Muscle layer of colon (tissue), 2 donors: ENCODE data around the gene CAMKK2.
"Not testable (repeated sequence)": the region's sequence is repeated elsewhere in the genome, so short reads cannot be mapped to it uniquely, and the experiment has no call there.

Source experiments
- H3K27ac ChIP-seq: one replicate; pipeline ENCODE4 v1.7.0; 2013; ENCODE audit warnings: low read depth, mild to moderate bottlenecking, low read length, moderate library complexity
- H3K27me3 ChIP-seq, 2 donors: one replicate each; pipeline ENCODE4 v1.7.0; 2013; ENCODE audit warnings: low read length in 2 of 2, mild to moderate bottlenecking in 2 of 2; ENCODE audit not compliant: insufficient read depth in 2 of 2, control insufficient read depth in 1 of 2
- H3K36me3 ChIP-seq: one replicate; pipeline ENCODE4 v1.7.0; 2013; ENCODE audit warnings: mild to moderate bottlenecking, low read length; ENCODE audit not compliant: insufficient read depth
- H3K4me1 ChIP-seq: one replicate; pipeline ENCODE4 v1.7.0; 2013; ENCODE audit warnings: mild to moderate bottlenecking, low read length; ENCODE audit not compliant: insufficient read depth
- H3K4me3 ChIP-seq, 2 donors: one replicate each; pipeline ENCODE4 v1.7.0; 2013; ENCODE audit warnings: low read length in 2 of 2, low read depth in 1 of 2, mild to moderate bottlenecking in 1 of 2, moderate library complexity in 1 of 2
- H3K9ac ChIP-seq: one replicate; pipeline ENCODE4 v1.7.0; 2013; ENCODE audit warnings: low read length
- H3K9me3 ChIP-seq: one replicate; pipeline ENCODE4 v1.7.0; 2013; ENCODE audit warnings: mild to moderate bottlenecking, low read length
- donor health status: abdominal sarcoma.
- donor health status: Adenocarcinoma of cecum.

CAMKK2 gene

DNA sequence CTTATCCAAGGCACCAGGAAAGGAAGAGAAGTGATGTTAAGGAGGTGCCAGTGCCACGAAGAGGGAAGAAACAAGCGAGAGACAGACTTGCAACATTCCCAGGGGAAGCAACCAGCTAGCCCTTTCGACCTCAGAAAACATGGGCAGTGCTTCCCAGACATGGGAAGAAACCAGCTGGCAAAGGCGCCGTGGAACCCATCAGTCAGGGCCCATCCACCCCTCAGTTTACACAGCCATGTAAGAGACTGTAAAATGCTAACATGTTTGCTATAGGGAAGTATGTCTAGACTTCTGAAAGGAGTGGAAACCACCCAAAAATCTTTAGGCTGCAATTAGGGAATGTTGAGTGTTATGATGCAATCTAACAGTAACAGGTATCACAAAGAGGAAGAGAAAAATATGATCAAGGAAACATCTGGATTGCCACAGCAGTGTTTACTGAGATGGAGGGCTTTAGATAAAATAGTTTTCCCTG is 29.4 kb upstream of the CAMKK2 start:
- Histone ChIP-seq H3K27me3 (no peaks in the 10 kb centered on the region), H3K36me3 (peaks cover 54% of the 10 kb centered on the region), H3K9me3 (no peaks in the 10 kb centered on the region), H3K27ac (no peak overlapping the region), H3K4me1 (no peaks in the 10 kb centered on the region), H3K4me3 (no peak overlapping the region), H3K9ac (no peak overlapping the region)

DNA sequence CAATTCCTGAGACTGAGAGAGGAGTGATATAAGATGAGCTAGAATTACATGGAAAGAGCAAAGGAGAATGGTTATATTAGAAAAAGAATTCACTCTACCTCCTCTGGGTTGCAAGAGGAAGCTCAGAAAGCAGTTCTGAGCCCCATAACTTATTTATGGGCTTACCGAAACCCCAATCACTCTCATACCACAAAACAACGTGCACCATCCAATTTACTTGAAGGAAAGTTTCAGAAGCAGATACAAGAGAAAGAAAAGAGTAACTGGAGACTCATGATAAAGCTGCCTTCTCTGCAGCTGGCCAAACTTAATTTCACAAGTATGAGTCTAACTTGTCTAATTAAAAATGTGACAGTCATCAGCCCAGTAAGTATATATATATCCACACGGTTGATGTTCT is 27.4 kb upstream of the CAMKK2 start:
- Histone ChIP-seq H3K4me1 (no peaks in the 10 kb centered on the region), H3K27me3 (no peaks in the 10 kb centered on the region), H3K4me3 (no peak overlapping the region), H3K9me3 (no peaks in the 10 kb centered on the region), H3K36me3 (peaks cover 50% of the 10 kb centered on the region), H3K9ac (no peak overlapping the region), H3K27ac (no peak overlapping the region)

DNA sequence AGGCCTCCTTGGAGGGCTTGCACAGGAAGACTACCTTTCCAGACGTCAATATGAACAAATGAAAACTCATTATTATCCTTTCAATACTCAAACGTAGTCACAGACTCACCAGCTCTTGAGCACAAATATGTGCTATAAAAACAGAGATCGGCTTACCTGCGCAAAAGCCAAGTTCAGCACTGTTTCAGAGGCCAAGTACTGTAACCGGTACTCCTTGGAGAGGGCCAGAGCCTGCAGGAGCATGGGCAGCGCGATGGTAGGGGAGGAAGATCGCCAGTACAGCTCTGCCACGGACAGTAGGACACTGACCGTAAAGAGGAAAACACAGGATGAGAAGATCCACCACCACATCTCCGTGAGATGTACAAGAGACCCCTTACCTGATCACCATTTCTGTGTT is 21.6 kb upstream of the CAMKK2 start:
- H3K27me3 ChIP-seq = no peaks in the 10 kb centered on the region
- H3K9me3 ChIP-seq = no peaks in the 10 kb centered on the region
- peaks cover 12% of the 10 kb centered on the region for H3K36me3 ChIP-seq
- H3K4me1 ChIP-seq = no peaks in the 10 kb centered on the region
- H3K9ac ChIP-seq = no peak overlapping the region
- H3K27ac ChIP-seq = no peak overlapping the region
- no peak overlapping the region for H3K4me3 ChIP-seq

DNA sequence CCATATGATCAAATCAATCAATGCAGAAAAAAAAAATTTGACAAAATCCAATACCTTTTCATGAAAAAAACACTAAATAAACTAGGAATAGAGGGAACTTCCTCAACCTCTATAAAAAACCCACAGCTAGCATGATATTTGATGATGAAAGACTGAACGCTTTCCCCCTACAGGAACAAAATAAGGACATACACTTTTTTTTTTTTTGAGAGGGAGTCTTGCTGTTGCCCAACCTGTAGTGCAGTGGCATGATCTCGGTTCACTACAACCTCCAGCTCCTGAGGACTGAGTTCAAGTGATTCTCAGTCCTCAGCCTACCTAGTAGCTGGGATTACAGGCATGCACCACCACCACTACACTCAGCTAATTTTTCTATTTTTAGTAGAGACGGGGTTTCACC is 17.9 kb upstream of the CAMKK2 start:
- H3K9ac ChIP-seq = no peak overlapping the region
- no peaks in the 10 kb centered on the region for H3K9me3 ChIP-seq
- no peaks in the 10 kb centered on the region for H3K4me1 ChIP-seq
- H3K4me3 ChIP-seq = no peak overlapping the region
- H3K27ac ChIP-seq = no peak overlapping the region
- peaks cover 9% of the 10 kb centered on the region for H3K36me3 ChIP-seq
- no peaks in the 10 kb centered on the region for H3K27me3 ChIP-seq

DNA sequence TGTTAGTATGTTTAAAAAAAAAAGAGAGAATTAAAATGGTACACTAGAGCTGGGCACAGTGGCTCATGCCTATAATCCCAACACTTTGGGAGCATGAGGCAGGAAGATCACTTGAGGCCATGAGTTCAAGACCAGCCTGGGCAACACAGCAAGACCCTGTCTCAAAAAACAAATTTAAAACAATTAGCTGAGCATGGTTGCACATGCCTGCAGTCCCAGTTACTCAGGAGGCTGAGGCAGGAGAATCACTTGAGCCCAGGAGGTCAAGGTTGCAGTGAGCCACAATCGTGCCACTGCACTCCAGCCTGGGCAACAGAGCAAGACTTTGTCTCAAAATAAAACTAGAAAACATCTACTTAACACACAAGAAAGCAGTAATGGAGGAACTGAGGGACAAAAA is 13.7 kb upstream of the CAMKK2 start:
- H3K9ac ChIP-seq, H3K4me3 ChIP-seq, H3K27me3 ChIP-seq, H3K9me3 ChIP-seq, H3K27ac ChIP-seq, H3K4me1 ChIP-seq: not testable (repeated sequence)
- H3K36me3 ChIP-seq = peaks cover 19% of the 10 kb centered on the region

DNA sequence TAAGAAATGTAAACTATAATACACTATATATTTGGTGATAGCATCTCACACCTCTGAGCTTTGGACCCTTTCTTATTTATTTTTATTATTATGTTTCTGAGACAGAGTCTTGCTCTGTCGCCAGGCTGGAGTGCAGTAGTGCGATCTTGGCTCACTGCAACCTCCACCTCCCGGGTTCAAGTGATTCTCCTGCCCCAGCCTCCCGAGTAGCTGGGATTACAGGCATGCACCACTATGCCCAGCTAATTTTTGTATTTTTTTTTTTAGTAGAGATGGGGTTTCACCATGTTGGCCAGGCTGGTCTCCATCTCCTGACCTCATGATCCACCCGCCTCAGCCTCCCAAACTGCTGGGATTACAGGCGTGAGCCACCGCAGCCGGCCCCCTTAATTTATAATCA is 10.9 kb upstream of the CAMKK2 start:
- H3K9me3 ChIP-seq, H3K27me3 ChIP-seq, H3K27ac ChIP-seq, H3K4me3 ChIP-seq, H3K4me1 ChIP-seq, H3K9ac ChIP-seq: not testable (repeated sequence)
- peaks cover 19% of the 10 kb centered on the region for H3K36me3 ChIP-seq

DNA sequence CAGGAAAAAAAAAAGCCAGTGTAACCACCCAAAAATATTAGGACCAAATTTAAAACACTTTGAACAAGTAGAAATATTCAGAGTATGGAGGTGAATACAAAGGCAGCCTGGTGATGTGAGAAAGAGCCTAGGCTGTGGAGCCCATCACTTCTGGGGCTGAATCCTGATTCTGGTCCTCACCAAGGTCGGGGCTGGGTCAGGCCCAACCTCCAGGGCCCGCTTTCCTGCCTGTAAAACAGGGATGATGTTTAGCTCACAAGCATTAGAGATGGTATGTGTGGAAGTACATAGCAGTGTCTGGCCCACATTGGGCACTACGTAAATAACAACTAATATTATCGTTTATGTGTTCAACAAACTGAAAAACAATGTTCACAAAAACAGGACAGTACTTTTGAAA is 7.8 kb upstream of the CAMKK2 start:
- no peaks in the 10 kb centered on the region for H3K27me3 ChIP-seq
- no peak overlapping the region for H3K27ac ChIP-seq
- no peaks in the 10 kb centered on the region for H3K4me1 ChIP-seq
- H3K9ac ChIP-seq = no peak overlapping the region
- peaks cover 9% of the 10 kb centered on the region for H3K36me3 ChIP-seq
- no peaks in the 10 kb centered on the region for H3K9me3 ChIP-seq
- H3K4me3 ChIP-seq = no peak overlapping the region

DNA sequence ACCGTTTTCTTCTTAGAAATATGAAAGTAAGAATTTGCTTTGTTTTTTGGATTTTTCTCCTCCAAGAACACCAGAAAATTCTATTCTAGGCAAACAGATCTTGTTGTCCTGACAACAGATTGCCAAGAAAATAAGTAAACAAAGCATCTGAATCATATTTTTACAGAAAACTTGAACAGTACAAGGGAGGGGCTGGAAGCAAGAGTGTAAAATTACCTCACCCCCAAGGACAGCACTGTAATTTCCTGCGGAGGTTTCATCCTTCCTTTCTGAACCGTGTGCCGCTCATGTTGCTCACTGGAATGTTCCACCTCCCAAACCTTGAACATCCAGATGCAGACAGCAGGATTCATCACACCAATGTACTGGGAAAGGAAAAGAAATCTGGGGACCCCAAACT is 5.4 kb upstream of the CAMKK2 start:
- no peak overlapping the region for H3K9ac ChIP-seq
- no peaks in the 10 kb centered on the region for H3K9me3 ChIP-seq
- no peaks in the 10 kb centered on the region for H3K36me3 ChIP-seq
- no peaks in the 10 kb centered on the region for H3K4me1 ChIP-seq
- no peaks in the 10 kb centered on the region for H3K27me3 ChIP-seq
- H3K27ac ChIP-seq = no peak overlapping the region
- H3K4me3 ChIP-seq = no peak overlapping the region

DNA sequence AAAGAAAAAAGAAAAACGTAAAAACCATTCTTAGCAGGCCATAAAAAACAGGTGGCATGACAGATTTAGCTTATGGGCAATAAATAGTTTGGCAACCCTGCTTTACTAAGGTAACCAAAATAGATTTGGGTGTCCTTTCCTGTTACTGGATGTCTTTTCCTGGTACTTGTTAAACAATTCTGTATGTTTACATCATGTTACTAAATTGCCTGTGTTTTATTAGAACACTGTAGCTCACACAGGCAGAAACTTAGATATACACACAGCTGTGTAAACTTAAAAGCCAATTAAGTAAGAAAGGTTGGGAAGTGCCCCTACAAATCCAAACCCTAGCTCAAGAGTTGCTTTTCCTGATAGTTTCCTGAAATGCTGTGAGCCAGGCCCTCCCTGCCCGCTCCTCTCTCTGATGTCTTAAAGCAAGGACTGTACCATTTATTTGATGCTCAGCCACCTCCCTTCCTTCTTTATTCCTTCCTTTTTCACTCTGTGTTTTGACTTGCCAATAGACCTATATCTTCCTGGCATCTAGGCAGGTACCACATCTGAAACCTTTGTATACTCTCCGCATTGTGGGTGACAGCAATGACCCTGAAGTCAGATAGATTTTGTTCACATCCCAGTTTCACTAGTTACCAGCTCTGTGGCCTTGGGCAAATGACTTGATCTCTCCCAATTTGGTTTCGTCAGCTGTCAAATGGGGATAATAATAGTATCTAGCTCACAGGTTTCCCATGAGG is 3.7 kb upstream of the CAMKK2 start:
- Histone ChIP-seq H3K4me1 (peaks cover 6% of the 10 kb centered on the region), H3K36me3 (no peaks in the 10 kb centered on the region), H3K9ac (no peak overlapping the region), H3K27ac (no peak overlapping the region), H3K4me3 (no peak overlapping the region), H3K27me3 (no peaks in the 10 kb centered on the region), H3K9me3 (no peaks in the 10 kb centered on the region)

DNA sequence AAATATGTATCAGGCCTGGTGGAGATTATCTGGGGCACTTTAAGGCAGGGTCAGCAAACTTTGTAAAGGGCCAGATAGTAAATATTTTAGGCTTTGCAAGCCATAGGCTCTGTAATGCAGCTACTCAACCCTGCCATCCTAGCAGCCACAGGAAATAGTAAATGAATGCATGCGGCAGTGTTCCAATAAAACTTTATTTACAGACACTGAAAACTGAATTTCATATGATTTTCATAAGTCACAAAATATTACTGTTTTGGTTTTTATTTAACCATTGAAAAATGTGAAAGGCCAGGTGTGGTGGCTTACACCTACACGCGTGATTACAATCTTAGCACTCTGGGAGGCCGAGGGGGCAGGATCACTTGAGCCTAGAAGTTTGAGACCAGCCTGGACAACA is 3.2 kb upstream of the CAMKK2 start:
- no peaks in the 10 kb centered on the region for H3K36me3 ChIP-seq
- H3K27me3 ChIP-seq = no peaks in the 10 kb centered on the region
- peaks cover 9% of the 10 kb centered on the region for H3K4me1 ChIP-seq
- no peak overlapping the region for H3K4me3 ChIP-seq
- no peak overlapping the region for H3K27ac ChIP-seq
- no peak overlapping the region for H3K9ac ChIP-seq
- no peaks in the 10 kb centered on the region for H3K9me3 ChIP-seq

DNA sequence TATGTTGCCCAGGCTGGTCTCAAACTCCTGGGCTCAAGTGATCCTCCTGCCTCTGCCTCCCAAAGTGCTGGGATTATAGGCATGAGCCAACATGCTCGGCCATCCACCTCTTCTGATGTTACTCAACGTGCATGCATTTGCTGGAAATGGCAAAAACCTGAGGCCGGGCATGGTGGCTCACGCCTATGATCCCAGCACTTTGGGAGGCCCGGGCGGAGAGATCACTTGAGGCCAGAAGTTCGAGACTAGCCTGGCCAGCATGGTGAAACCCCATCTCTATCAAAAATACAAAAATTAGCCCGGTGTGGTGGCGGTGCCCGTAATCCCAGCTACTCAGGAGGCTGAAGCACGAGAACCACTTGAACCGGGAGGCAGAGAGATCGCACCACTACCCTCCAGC is 1.9 kb upstream of the CAMKK2 start:
- not testable (repeated sequence) for H3K9me3 ChIP-seq, H3K4me3 ChIP-seq, H3K27me3 ChIP-seq, H3K36me3 ChIP-seq, H3K9ac ChIP-seq, H3K27ac ChIP-seq
- peaks cover 15% of the 10 kb centered on the region for H3K4me1 ChIP-seq

DNA sequence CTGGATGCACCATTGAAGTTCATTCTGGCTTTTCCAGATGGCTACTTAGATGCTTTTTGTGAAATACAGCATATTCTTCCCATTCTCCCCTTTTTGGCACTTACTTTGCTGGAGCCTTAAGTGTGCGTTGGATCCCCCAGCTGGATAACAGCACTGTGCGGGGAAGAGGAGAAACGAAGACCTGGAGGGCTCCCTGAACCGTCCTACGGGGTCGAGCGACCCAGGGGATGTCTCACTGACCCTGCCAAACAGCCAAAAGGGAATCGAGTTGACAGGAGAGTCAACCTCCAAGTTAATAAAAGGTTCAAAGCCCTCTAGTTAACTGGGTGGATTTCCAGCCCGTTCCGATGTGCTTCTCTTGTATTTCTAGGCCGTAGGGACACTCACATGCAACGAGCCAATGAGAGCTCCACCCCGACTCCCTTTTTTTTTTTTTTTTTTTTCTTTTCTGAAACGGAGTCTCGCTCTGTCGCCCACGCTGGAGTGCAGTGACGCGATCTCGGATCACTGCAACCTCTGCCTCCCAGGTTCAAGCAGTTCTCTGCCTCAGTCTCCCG is 1.0 kb upstream of the CAMKK2 start:
- Histone ChIP-seq H3K4me1 (peaks cover 15% of the 10 kb centered on the region), H3K36me3 (peaks cover 1% of the 10 kb centered on the region), H3K9me3 (no peaks in the 10 kb centered on the region), H3K9ac (peak overlapping the region; percentile 42), H3K27ac (peak overlapping the region; percentile 29), H3K4me3 (peak overlapping the region; percentile 67 to 92), H3K27me3 (no peaks in the 10 kb centered on the region)
